Measurements from ENCODE around the gene RFTN2. TPM values are rescaled to one million over a fixed set of nuclear protein-coding genes. Genes with fewer than 3 reads are reported as not detected.

The RFTN2 gene, protein sequence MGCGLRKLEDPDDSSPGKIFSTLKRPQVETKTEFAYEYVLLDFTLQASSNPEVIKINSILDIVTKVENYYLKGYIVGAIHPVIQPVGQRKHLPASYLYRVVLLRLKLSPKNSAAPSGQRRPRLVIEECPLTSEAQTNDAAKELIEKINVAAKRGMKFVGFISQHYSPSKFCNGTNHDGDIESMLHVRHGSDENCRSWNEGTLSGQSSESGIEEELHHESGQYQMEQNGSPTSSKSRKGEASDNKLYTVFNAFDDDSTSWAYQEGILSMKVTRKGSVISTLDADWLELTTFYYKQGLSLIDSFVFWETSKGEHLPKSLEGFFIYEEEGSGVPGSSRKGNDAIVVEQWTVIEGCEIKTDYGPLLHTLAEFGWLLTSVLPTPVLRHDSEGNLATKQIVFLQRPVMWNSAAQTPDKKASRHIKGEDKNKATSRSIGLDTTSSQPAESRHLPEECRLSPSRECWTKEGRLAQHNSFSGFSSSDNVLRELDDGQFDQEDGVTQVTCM
- total RNA-seq, result under 1 TPM; 0.55 TPM
- polyA plus RNA-seq (2013, experiment 1 of 2), result 25.2 TPM
- polyA plus RNA-seq (2013, experiment 2 of 2), result 19.0 TPM
- long read RNA-seq, experiment 1, result 0 reads
- long read RNA-seq, experiment 2, full-length matches to known transcripts, result 2 of 3 reads
- long read RNA-seq, experiment 2, partial matches to known transcripts, result 0 of 3 reads
- long read RNA-seq, experiment 2, other reads (novel, unspliced or antisense), result 1 of 3 reads
- long read RNA-seq, experiment 3, partial matches to known transcripts, result 0 of 3 reads
- long read RNA-seq, experiment 3, other reads (novel, unspliced or antisense), result 3 of 3 reads
- long read RNA-seq, experiment 4, result 0 reads

DNA sequence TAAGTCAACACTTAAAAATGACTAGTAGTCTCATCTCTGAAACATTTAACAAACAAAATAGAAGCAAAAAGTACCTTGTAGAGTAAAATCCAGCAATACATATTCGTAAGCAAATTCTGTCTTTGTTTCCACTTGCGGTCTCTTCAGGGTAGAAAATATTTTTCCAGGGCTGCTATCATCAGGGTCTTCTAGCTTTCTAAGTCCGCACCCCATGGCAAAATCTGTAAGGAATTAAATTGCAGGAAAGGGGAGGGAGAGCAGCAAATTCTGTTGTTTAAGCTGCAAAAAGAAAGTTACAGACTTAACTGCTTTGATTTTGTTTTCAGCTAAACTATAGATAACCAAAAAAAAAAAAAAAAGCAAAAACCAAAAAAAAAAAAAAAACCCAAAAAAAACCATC, at the start of gene RFTN2:
Gene RFTN2 (minus strand): TSS at position 342 of the 400 bp plus-strand sequence. CDS start 129 bp downstream, at position 213.
- Histone ChIP-seq H3K4me1 (ENCODE audit: control insufficient read depth, insufficient read depth, low read length) (no peaks in the 10 kb centered on the region), H3K27me3 (ENCODE audit: control insufficient read depth, insufficient read depth, low read length, poor library complexity, severe bottlenecking) (no peaks in the 10 kb centered on the region), H3K27ac (ENCODE audit: low read depth, low read length) (peak within 1 kb of the TSS; percentile 88), H3K9ac (ENCODE audit: extremely low read depth, low read length, poor library complexity, severe bottlenecking) (peak within 1 kb of the TSS; percentile 45), H3K9me3 (ENCODE audit: control insufficient read depth, low read length) (no peaks in the 10 kb centered on the region), H3K36me3 (ENCODE audit: control insufficient read depth, insufficient read depth, low read length) (no peaks in the 10 kb centered on the region), H3K4me3 (ENCODE audit: low read length) (peak within 1 kb of the TSS; percentile 61)
- Mint-ChIP-seq H3K4me3 (peak within 1 kb of the TSS; percentile 30), H3K9me3 (no peaks in the 10 kb centered on the region), H3K27me3 (ENCODE audit: insufficient read depth) (no peaks in the 10 kb centered on the region), H3K27ac (no peak within 1 kb of the TSS), H3K4me1 (peaks cover 16% of the 10 kb centered on the region), H3K36me3 (ENCODE audit: low read depth) (no peaks in the 10 kb centered on the region)
- TF ChIP-seq, protein P1, sequence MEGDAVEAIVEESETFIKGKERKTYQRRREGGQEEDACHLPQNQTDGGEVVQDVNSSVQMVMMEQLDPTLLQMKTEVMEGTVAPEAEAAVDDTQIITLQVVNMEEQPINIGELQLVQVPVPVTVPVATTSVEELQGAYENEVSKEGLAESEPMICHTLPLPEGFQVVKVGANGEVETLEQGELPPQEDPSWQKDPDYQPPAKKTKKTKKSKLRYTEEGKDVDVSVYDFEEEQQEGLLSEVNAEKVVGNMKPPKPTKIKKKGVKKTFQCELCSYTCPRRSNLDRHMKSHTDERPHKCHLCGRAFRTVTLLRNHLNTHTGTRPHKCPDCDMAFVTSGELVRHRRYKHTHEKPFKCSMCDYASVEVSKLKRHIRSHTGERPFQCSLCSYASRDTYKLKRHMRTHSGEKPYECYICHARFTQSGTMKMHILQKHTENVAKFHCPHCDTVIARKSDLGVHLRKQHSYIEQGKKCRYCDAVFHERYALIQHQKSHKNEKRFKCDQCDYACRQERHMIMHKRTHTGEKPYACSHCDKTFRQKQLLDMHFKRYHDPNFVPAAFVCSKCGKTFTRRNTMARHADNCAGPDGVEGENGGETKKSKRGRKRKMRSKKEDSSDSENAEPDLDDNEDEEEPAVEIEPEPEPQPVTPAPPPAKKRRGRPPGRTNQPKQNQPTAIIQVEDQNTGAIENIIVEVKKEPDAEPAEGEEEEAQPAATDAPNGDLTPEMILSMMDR (conservative IDR thresholded peaks at IDR 0.05), result no peak
- no peak for DNase-seq
- 40 to 67% methylated on average over 1 to 3 of the region's 3 CpGs for WGBS, 2 experiments (ENCODE audit: insufficient coverage in 1 of 2, insufficient read length in 1 of 2)

DNA sequence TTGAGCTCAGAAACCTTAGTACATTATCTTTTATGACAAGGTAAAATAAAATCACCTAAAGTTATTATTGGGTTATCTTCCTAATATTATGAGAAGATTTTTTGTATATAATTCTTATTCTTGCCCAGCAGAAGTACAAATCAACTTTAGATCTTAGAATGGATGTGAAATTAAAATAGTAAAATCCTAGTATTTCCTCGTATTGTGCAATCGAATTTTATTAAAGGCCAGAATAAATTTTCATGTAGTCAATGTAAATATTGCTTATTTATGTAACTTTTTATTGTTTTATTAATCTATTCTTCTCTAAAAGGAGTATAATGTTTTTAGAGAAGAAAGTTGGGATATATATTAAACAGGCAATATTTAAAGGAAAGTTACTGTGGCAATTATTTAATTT, 42.5 kb upstream of the RFTN2 start:
- no peaks in the 10 kb centered on the region for H3K27me3 ChIP-seq (ENCODE audit: control insufficient read depth, insufficient read depth, low read length, poor library complexity, severe bottlenecking)
- H3K27ac Mint-ChIP-seq, result no peak overlapping the region
- H3K4me1 ChIP-seq (ENCODE audit: control insufficient read depth, insufficient read depth, low read length), result no peaks in the 10 kb centered on the region
- peaks cover 6% of the 10 kb centered on the region for H3K36me3 ChIP-seq (ENCODE audit: control insufficient read depth, insufficient read depth, low read length)
- H3K9ac ChIP-seq (ENCODE audit: extremely low read depth, low read length, poor library complexity, severe bottlenecking), result no peak overlapping the region
- H3K4me3 ChIP-seq (ENCODE audit: low read length), result no peak overlapping the region
- TF ChIP-seq, protein P1 (conservative IDR thresholded peaks at IDR 0.05), result no peak
- H3K36me3 Mint-ChIP-seq (ENCODE audit: low read depth), result peaks cover 7% of the 10 kb centered on the region
- H3K9me3 Mint-ChIP-seq, result no peaks in the 10 kb centered on the region
- peaks cover 10% of the 10 kb centered on the region for H3K4me1 Mint-ChIP-seq
- H3K27me3 Mint-ChIP-seq (ENCODE audit: insufficient read depth), result no peaks in the 10 kb centered on the region
- H3K27ac ChIP-seq (ENCODE audit: low read depth, low read length), result no peak overlapping the region
- WGBS, 2 experiments (ENCODE audit: insufficient coverage in 1 of 2, insufficient read length in 1 of 2), result 100% methylated on average over 1 of the region's 2 CpGs; no CpG with 5 or more reads in 1 of the 2 experiments
- DNase-seq, result no peak
- no peaks in the 10 kb centered on the region for H3K9me3 ChIP-seq (ENCODE audit: control insufficient read depth, low read length)
- no peak overlapping the region for H3K4me3 Mint-ChIP-seq

DNA sequence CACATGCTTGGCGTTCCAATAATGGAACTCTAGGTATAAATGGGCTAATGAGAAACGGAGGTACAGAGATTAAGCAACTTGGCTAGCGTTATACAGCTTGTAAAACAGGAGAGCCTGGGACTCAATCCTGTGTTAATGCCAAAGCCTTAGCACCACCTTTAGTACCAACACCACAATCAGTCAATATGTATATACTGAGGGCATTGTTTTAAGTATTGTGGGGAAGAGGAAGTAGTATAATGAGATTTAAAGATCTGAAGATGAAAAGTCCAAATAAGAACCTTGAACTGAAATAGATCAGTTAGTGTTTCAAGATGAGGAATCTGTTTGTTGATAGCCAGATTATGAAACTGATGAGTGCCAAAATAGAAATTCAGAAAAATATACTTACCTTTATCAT, 37.9 kb upstream of the RFTN2 start:
- Mint-ChIP-seq H3K4me3 (no peak overlapping the region), H3K36me3 (ENCODE audit: low read depth) (peaks cover 7% of the 10 kb centered on the region), H3K27me3 (ENCODE audit: insufficient read depth) (no peaks in the 10 kb centered on the region), H3K27ac (peak overlapping the region; percentile 15), H3K9me3 (no peaks in the 10 kb centered on the region), H3K4me1 (peaks cover 31% of the 10 kb centered on the region)
- 90 to 95% methylated on average over 2 to 3 of the region's 3 CpGs for WGBS, 2 experiments (ENCODE audit: insufficient coverage in 1 of 2, insufficient read length in 1 of 2)
- H3K4me1 ChIP-seq (ENCODE audit: control insufficient read depth, insufficient read depth, low read length), result peaks cover 3% of the 10 kb centered on the region
- no peak for DNase-seq
- TF ChIP-seq, protein P1 (conservative IDR thresholded peaks at IDR 0.05), result no peak
- no peaks in the 10 kb centered on the region for H3K9me3 ChIP-seq (ENCODE audit: control insufficient read depth, low read length)
- peaks cover 16% of the 10 kb centered on the region for H3K36me3 ChIP-seq (ENCODE audit: control insufficient read depth, insufficient read depth, low read length)
- no peak overlapping the region for H3K27ac ChIP-seq (ENCODE audit: low read depth, low read length)
- H3K27me3 ChIP-seq (ENCODE audit: control insufficient read depth, insufficient read depth, low read length, poor library complexity, severe bottlenecking), result no peaks in the 10 kb centered on the region
- no peak overlapping the region for H3K9ac ChIP-seq (ENCODE audit: extremely low read depth, low read length, poor library complexity, severe bottlenecking)
- H3K4me3 ChIP-seq (ENCODE audit: low read length), result no peak overlapping the region

All from endodermal cell (in vitro differentiated cells).